HL-60 (cell line): ENCODE results near the gene CCK.

ENCODE experiments used
- GABPA ChIP-seq: IDR thresholded peaks from 2 replicates; pipeline ENCODE4 v1.6.1; 2012; ENCODE audit warnings: low read depth
- POLR2AphosphoS5 ChIP-seq: IDR thresholded peaks from 2 replicates; pipeline ENCODE4 v1.6.1; 2012; ENCODE audit warnings: low read depth
- REST ChIP-seq: IDR thresholded peaks from 2 replicates; pipeline ENCODE4 v1.6.1; 2012; ENCODE audit warnings: low read depth; ENCODE audit not compliant: insufficient replicate concordance
- TF ChIP-seq, protein P1 (sequence below): IDR thresholded peaks from one replicate; pipeline ENCODE4 v1.5.1; 2011; ENCODE audit warnings: low read length, control low read depth, inconsistent platforms; ENCODE audit not compliant: insufficient read depth

DNA sequence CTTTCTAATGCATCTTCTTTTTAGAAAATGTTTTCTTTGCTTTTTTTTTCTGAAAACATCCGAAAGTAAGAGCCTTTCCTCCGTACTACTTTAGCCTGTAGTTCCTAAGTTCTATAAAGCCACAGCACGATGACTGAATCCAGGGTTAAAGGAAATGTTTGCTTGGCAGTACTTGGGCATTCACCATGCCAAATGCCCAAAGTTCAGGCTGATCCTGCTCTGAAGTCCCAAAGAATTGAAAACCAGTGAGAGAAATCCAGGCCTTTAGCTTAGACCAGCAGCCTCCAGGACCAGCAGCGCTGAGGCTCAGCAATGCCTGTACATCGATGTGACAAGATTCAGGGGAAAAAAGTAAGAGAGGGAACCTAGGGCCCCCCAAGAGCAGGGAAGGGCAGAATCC is 35.1 kb downstream of the CCK start:
- TF ChIP-seq, protein P1, sequence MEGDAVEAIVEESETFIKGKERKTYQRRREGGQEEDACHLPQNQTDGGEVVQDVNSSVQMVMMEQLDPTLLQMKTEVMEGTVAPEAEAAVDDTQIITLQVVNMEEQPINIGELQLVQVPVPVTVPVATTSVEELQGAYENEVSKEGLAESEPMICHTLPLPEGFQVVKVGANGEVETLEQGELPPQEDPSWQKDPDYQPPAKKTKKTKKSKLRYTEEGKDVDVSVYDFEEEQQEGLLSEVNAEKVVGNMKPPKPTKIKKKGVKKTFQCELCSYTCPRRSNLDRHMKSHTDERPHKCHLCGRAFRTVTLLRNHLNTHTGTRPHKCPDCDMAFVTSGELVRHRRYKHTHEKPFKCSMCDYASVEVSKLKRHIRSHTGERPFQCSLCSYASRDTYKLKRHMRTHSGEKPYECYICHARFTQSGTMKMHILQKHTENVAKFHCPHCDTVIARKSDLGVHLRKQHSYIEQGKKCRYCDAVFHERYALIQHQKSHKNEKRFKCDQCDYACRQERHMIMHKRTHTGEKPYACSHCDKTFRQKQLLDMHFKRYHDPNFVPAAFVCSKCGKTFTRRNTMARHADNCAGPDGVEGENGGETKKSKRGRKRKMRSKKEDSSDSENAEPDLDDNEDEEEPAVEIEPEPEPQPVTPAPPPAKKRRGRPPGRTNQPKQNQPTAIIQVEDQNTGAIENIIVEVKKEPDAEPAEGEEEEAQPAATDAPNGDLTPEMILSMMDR: no peak
- TF ChIP-seq POLR2AphosphoS5 (no peak), GABPA (no peak), REST (no peak)
